T1000 (cell line): ENCODE results near the gene DAPK3.
A peak's percentile ranks its signal among the peaks of the same experiment; 100 is the strongest.
"Not testable (repeated sequence)": the region's sequence is repeated elsewhere in the genome, so short reads cannot be mapped to it uniquely, and the experiment has no call there.

Experiments used
- DNase-seq: peaks from one replicate; lab custom pipeline; 2025; ENCODE audit warnings: mixed read lengths; lab: John Stamatoyannopoulos, UW

DAPK3 gene

GRCh38 chr19:3978145-3978544 lies 7.2 kb upstream of the DAPK3 start:
- DNase-seq: no peak

GRCh38 chr19:3977242-3978143 lies 6.6 kb upstream of the DAPK3 start:
- no peak for DNase-seq

GRCh38 chr19:3976495-3977241 lies 5.8 kb upstream of the DAPK3 start:
- DNase-seq: no peak

- DNase-seq: no peak
These were observed 4.8 kb upstream of the DAPK3 start for GRCh38 chr19:3975637-3976087.

GRCh38 chr19:3975144-3975543 lies 4.2 kb upstream of the DAPK3 start:
- DNase-seq: no peak

- DNase-seq: no peak
These were observed 539 bp downstream of the DAPK3 start for GRCh38 chr19:3970313-3970807.

- peak; percentile 69 for DNase-seq
These were observed 1.2 kb downstream of the DAPK3 start for GRCh38 chr19:3969435-3970312.

GRCh38 chr19:3968556-3969434 lies 2.1 kb downstream of the DAPK3 start:
- DNase-seq: peak; percentile 92

- not testable (repeated sequence) for DNase-seq
These were observed 2.9 kb downstream of the DAPK3 start for GRCh38 chr19:3967983-3968382.

GRCh38 chr19:3966051-3967017 lies 4.6 kb downstream of the DAPK3 start:
- no peak for DNase-seq

- no peak for DNase-seq
These were observed 6.4 kb downstream of the DAPK3 start for GRCh38 chr19:3964256-3965194.

- DNase-seq: no peak
These were observed 7.2 kb downstream of the DAPK3 start for GRCh38 chr19:3963458-3964255.

GRCh38 chr19:3961007-3961406 lies 9.9 kb downstream of the DAPK3 start:
- no peak for DNase-seq

GRCh38 chr19:3959766-3960131 lies 11.2 kb downstream of the DAPK3 start:
- DNase-seq: no peak

- no peak for DNase-seq
These were observed 11.8 kb downstream of the DAPK3 start for GRCh38 chr19:3958836-3959765.

GRCh38 chr19:3955688-3956087 lies 15.2 kb downstream of the DAPK3 start:
- DNase-seq: no peak

GRCh38 chr19:3955276-3955675 lies 15.6 kb downstream of the DAPK3 start:
- DNase-seq: not testable (repeated sequence)
